GM19372 (cell line): ENCODE data around the gene IFNL3.
"Not testable (repeated sequence)": the region's sequence is repeated elsewhere in the genome, so short reads cannot be mapped to it uniquely, and the experiment has no call there.

Experiments used
- ATAC-seq: cut with Tn5 transposase; IDR thresholded peaks from one replicate; pipeline ENCODE4 v1.9.1; 2021; ENCODE audit warnings: mild to moderate bottlenecking, low read depth, moderate library complexity; ENCODE audit not compliant: unreplicated experiment

IFNL3 gene

DNA sequence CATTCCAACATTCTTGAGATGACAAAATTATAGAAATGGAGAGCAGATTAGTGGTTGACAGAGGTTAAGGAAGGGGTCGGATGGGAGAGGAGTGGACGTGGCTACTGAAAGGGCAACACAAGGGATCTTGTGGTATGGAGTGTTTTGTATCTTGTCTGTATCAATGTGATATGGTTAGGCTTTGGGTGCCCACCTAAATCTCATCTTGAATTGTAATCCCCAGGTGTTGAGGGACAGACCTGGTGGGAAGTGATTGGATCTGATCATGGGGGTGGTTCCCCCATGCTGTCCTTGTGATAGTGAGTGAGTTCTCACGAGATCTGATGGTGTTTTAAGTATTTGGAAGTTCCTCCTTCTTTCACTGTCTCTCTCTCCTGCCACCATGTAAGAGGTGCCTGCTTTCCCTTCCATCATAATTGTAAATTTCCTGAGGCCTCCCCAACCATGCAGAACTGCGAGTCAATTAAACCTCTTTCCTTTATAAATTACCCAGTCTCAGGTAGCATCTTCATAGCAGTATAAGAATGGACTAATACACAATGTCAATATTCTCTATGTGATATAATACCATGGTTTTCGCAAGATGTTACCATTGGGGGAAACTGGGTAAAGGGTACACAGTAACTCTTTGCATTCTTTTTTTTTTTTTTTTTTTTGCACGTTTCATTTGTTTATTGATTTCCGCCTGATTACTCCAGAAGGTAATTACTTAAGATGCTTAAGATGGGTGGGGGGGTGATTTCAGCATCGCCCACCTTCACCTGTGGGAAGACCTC lies 8.8 kb upstream of the IFNL3 start:
- ATAC-seq = no peak

DNA sequence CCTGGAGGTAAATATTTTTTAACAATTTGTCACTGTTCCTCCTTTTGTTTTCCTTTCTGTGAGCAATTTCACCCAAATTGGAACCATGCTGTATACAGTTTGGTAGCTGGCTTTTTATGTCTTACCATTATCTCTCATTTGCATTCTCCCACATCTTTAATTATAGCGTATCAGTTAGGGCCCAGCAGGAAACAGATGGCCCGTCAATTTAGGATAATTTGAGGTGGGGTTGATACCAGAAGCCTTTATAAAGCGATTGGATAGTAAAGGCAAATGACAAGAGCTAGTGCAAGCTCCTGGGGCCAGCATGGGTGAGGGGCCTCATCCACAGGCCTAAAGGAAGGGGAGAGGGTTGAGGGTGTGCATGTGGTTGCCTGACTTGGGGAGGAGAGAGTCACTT lies 7.7 kb upstream of the IFNL3 start:
- ATAC-seq = no peak

DNA sequence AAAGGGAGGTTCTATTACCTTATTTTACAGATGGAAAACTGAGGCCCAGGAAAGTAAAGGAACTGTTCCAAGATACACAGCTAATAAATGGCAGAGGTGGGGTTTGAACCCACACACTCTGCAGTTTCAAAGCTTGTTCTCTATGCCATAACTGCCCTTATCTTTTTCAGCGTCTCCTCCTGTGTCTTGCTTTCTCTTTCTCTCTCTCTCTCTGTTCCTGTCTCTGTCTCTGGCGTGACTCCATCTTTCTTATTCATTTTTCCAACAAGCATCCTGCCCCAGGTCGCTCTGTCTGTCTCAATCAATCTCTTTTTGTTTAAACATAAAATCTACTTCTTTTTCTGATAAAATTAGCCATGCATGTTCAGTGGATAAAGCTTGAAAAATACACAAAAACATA lies 7.0 kb upstream of the IFNL3 start:
- no peak for ATAC-seq

DNA sequence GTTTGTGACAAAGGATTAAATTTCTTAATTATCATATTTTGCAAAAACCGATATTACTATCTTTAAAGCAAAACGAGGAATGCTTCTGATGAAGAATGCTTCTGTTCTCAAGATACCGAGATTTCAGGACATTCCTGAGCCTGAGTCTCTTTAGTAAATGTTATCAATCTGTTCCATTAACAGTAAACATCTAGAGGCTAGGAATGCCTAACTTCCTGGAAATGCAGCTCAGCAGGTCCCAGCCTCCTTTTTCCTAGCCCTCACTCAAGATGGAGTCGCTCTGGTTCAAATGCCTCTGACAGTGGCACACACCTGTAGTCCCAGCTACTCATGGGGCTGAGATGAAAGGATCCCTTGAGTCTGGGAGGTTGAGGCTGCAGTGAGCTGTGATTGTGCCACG lies 6.3 kb upstream of the IFNL3 start:
- ATAC-seq = no peak

DNA sequence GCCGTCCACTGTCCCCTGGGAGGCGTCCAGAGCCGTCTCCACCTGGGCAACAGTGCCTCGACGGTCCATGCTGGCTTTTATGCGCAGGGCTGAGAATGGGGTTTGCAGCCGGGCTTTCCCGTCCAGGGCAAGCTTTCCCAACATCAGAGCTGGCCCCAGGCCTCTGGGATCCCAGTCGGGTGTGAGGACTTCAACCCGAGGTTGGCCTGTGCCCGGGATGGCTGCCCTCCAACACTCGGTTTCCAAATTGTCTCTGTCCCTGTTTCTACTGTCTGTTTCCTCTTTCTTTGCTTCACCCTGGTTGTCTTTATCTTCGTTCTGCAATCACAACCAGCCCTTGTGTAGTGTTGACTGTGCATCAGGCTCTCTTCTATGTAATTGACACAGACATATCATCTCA lies 4.0 kb upstream of the IFNL3 start, which contains the start of gene IFNL4:
IFNL4 (minus strand) TSS at position 51 of the 400 bp plus-strand sequence.
- ATAC-seq = no peak

DNA sequence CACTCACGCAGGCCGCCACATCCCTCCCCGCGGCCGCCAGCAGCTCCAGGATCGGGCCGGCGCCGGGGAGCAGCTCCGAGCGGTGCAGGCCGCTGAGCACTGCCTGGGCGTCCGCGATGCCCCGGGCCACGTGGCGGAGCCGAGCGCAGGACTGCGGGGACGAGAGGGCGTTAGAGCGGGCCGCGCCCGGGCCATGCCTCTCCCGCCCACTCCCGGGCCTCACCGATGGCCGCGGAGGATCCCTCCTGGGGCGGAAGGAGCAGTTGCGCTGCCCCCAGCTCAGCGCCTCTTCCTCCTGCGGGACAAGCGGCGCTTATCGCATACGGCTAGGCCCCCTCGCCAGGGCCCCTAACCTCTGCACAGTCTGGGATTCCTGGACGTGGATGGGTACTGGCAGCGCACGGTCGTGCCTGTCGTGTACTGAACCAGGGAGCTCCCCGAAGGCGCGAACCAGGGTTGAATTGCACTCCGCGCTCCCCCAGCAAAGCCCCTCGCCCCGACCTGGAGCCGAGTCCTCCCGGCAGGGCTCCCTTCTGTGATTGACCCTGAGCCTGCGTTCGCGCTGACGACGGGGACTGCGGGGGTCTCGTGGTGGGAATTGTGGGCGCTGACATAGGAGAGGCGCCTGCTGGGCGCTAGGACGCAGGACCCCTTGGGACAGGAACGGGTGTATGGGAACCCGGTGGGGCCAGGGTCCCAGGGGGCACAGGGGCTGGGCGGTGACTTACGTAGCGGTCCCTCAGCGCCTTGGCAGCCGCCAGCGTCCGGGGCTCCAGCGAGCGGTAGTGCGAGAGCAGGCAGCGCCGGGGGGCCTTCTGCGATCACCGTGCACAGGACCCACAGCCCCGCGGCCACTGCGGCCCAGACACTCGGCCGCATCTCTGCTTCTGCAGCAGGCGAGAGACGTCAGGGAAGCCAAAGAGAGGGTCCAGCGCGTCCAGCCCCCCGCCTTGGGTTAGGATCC lies 3.2 kb upstream of the IFNL3 start:
- no peak for ATAC-seq

DNA sequence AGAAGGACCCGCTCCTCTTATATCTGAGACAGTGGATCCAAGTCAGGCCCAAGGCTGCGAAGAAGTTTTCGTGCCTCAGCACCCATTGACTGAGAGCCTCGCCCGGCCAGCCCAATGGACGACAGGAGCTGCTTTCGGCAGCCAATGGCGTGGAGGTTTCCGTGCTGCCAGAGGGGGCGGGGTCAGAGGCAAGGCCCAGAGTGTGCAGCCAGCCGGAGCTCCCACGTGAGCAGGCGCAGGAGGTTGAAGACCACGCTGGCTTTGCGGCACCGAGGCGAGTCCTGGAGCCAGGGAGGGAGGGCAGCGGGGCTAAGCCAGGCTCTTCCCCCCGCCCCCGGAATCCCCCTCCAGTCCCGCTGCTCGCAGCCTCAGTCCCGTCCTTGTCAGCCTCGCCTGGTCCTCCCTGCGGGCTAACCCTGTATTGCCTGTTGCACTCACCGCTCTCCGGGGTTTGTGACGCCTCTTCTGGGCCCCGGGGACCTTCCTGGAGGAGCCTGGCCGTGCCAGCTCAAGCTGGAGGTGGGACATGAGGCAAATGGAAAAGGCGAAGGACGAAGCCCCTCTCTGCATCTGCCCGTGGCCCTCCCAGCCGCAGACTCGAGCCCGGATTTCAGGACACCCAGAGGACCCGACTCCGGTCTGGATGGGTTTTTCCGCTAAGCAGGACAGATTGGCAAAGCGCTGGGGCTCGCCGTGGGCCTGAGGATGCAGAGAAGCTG lies 2.3 kb upstream of the IFNL3 start:
- ATAC-seq = no peak

DNA sequence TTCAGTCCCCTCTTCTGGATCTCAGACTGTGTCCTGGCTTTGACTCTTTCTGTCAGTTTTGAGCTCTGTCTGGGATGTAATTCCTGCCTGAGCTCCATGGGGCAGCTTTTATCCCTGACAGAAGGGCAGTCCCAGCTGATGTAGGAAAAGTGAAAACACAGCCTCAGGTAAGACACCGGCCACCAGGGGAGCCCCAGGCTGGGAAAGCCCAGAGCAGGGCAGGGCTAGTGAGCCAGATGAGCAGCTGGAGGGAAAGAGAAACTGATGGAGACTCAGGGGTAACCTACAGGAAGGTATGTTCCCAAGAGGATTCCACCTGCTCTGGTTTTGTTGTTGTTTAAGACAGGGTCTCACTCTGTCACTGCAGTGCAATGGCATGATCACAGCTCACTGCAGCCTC lies 360 bp upstream of the IFNL3 start:
- ATAC-seq = not testable (repeated sequence)

DNA sequence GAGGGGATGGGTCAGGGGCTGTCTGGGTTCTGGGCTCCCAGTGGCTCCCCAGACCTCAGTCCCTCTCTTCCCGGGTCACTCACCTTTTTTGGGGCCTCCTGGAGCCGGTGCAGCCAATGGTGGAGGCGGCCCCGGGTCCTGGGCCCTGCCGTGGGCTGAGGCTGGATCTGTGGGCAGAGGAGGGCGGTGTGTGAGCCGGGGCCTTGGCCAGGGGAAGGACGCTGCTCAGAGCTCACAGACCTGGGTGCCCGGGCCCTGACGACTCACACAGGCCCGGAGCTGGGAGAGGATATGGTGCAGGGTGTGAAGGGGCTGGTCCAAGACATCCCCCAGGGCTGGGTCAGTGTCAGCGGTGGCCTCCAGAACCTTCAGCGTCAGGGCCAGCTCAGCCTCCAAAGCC lies 1.1 kb downstream of the IFNL3 start:
- ATAC-seq = not testable (repeated sequence)

DNA sequence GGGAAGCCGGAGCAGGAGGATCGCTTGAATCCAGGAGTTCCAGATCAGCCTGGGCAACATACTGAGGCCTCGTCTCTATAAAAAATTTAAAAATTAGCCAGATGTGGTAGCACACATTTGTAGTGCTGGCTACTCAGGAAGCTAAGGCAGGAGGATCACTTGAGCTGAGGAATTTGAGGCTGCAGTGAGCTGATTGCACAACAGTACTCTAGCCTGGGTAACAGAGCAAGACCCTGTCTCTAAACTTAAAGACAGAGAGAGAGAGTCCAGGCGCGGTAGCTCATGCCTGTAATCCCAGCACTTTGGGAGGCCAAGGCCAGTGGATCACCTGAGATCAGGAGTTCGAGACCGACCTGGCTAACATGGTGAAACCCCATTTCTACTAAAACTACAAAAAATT lies 4.4 kb downstream of the IFNL3 start:
- ATAC-seq = no peak

DNA sequence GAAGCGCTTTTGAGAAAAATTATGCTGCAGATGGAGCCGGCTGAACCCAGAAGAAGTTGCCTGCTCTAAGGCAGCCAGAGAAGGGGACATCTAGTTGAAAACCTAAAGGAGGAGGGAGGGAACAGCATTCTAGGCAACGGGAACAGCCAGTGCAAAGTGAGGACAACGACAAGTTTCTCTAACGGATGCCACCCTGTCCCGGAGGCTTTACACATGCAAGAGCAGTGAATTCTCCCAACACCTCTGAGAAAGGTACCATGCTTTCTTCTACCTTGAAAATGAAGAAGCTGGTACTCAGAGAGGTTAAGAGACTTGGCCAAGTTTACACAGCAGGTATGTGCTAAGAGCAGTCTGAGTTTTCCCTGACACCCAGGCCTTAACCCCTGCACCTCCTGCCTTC lies 5.9 kb downstream of the IFNL3 start:
- no peak for ATAC-seq

DNA sequence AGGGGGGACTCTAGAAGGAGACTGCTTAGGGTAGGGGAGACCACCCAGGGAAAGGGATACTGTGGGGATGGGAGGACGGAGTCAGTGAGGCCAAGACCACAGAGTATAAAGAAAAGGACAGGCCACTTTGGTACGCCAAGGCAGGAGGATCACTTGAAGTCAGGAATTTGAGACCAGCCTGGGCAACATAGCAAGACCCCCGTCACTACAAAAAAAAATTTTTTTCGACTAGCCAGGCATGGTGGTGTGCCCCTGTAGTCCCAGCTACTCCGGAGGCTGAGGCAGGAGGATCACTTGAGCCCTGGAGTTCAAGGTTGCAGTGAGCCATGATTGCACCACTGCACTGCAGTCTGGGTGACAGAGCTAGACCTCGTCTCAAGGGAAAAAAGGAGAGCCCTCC lies 6.6 kb downstream of the IFNL3 start:
- no peak for ATAC-seq

DNA sequence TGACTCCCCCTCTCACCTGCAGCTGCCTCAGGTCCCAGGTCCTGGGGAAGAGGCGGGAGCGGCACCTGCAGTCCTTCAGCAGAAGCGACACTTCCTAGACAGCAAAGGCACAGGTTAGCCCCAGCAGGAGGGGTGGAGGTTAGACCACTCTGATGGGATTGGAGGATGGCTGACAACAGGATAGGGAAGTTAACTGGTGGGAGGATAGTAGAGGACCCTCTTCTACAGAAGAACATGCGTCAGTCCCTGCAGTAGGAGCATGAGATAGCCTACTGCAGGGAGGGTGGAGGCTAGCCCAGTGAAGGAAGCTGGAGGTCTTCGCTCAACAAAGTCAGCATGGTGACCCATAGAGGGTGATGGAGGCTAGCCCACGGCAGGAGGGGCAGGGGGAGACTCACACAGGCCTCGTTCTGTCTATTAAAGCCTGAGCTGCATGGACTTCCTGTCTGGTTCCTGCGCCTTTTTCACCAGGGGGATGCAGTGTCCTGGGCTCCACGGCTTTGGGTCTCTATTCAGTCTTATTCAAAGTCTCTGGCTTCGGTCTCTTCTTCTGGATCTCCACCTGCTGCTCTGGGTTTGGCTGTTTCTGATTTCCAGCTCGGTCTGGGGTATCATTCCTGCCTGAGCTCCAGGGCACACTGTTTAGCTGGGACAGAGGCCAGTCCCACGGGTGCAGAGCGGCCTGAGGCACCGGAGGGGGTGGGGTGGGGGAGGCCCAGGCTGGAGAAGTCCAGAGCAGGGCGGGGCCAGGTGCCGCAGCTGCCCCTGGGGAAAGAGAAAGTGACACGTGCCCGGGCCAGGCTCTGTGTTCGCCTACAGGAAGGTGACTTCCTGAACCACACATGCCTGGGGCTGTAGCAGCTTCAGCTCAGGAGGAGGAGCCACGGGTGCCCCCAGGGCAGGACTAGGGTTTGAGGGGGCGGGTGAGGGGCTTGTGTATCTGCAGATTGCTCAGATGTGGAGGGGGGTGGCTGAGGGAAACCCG lies 7.3 kb downstream of the IFNL3 start:
- no peak for ATAC-seq

DNA sequence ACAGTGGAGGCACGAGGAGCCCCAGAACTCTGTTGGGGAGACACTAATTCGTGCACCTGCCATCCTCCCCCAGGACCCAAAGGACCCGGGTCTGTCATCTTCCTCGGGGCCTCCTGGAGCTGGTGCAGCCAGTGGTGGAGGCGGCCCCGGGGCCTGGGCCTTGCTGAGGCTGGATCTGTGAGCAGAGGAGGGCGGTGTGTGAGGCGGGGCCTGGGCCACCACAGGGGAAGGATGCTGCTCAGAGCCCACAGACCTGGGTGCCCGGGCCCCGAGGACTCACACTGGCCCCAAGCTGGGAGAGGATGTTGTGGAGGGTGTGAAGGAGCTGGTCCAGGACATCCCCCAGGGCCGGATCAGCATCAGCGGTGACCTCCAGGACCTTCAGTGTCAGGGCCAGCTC lies 8.3 kb downstream of the IFNL3 start:
- ATAC-seq = no peak

DNA sequence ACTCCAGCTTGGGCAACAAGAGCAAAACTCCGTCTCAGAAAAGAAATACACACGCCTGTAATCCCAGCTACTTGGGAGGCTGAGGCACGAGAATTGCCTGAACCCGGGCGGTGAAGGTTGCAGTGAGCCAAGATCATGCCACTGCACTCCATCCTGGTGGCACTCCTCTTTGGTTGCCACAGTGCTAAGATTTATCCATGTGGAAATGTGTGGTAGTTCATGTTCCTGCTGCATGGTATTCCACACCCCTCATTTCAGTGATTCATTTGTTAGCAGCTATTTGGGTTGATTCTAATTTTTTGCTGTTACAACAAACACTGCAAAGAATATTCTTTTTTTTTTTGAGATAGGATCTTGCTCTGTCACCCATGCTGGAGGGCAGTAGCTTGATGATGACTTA lies 12.1 kb downstream of the IFNL3 start:
- no peak for ATAC-seq

DNA sequence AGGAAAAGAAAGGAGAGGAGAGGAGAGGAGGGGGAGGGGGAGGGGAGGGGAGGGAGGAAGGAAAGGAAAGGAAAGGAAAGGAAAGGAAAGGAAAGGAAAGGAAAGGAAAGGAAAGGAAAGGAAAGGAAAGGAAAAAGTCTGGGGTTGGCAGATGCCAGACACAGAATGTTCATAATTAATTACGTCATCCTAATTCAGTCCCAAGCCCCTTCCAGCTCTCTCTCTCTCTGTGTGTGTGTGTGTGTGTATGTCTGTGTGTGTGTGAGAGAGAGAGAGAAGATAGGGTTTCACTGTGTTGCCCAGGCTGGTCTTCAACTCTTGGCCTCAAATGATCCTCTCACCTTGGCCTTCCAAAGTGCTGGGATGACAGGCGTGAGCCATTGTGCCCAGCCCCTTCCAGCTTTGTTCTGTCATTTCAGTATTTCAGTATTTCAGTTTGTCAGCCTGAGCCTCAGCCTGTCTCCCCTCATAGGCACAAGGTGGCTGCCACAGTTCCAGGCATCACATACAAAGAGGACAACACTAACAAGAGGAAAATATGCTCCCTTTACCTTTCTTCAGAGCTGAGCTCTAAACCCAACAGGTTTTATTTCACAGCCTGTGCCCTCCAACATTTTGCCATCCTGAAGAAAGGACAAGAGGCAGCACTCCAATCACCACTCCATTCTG lies 14.6 kb downstream of the IFNL3 start:
- ATAC-seq = no peak

DNA sequence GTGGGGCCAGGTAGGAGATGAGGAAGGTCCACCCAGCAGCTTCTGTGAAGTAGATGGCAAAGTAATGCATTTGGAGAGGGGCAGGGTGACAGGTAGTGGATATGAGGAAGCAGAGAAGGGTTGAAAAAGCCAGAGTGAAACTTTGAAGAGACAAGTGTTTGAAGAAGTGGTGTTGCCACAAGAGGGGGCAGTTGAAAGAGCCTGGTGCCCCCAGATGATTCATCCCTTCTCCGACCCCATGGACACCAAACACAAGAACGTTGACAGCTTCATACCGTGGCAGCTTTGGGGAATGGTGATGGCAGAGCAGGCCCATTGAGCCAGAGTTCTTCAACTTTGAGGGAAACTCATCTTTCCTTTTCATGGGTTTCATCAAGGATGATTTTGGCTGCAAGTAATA lies 19.9 kb downstream of the IFNL3 start:
- no peak for ATAC-seq

DNA sequence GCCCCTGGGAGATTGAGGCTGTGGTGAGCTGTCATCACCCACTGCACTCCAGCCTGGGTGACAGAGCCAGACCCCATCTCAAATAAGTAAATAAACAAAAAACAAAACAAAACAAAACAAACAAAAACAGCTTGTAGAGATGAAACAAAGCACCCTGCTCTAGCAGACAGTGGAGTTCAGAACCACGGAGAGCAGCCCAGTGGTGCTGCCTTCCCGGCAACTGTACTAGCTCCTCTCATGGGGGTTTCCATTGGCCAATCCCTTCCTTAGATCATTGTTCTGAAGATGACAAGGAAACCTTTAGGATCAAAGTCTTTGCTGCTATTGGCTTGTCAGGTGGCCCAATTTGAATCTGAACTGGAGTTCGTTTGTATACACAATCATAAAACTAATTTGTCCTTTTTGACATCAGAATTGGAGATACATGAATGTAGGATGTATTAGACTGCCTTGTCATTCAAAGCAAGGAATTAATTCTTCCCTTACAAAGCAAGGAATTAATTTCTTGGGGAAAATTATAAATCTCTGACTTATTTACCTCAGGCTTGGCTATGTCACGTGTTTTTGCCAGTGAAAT lies 21.0 kb downstream of the IFNL3 start:
- no peak for ATAC-seq

DNA sequence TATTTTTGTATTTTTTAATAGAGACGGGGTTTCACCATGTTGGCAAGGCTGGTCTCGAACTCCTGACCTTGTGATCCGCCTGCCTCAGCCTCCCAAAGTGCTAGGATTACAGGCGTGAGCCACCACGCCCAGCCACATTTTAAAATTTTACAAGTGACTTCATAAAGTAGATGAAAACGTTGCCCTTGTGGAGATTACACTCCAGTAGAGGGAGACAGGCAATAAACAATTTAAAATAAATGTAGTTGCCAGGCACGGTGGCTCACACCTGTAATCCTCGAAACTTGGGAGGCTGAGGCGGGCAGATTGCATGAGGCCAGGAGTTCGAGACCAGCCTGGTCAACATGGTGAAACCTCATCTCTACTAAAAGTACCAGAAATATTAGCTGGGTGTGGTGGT lies 25.7 kb downstream of the IFNL3 start:
- not testable (repeated sequence) for ATAC-seq
